8988T (cell line): Measurements from ENCODE around the gene CORO7.

ENCODE experiments used
- DNase-seq: peaks from one replicate; pipeline ENCODE4 v3.0.0; 2011

CORO7 gene

DNA sequence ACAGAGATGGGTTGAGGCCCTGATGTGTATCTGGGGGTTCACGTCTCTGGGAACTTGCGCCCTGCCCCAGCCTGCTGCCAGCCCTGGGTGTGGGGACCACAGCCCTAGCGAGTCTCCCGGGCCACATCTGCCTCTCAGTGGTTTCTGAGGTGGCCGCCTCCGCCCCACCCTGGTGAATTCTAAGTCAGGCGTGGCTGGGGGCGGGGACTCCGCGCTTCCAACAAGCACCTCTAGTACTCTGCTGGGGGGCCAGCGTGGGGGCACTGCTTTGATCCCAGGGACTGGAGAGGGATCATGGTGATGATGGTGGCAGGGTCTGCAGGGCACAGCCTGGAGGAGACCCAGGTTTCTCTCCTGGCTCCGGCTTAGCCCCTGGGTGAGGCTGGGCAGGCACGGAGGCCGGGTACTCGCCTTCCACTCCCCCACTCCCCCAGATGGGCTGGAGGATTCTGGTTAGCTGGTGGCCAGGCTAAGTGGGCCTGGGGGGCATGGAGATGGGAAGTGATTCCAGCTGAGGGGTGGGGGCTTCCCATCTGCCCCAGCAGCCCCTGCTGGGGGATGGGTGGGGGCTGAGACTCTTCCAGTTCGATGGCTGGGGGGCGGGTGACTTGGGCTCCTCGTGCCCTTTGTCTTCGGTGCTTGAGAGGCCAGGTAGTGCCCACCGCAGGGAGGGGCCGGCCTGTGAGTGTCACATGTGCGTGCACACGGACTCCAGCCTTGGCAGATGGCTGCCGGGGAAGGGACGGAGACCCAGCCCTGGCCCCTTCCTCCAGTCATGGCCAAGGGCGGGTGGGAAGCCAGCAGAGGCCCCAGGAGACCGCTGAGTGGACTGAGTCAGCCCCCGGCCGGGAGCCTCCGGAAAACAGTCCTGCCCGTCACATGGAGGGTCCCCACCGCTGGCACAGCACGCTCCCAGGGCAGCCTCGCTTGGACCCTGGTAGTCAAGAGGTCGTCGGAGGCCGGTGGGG lies 96.7 kb downstream of the CORO7 start:
- no peak for DNase-seq

DNA sequence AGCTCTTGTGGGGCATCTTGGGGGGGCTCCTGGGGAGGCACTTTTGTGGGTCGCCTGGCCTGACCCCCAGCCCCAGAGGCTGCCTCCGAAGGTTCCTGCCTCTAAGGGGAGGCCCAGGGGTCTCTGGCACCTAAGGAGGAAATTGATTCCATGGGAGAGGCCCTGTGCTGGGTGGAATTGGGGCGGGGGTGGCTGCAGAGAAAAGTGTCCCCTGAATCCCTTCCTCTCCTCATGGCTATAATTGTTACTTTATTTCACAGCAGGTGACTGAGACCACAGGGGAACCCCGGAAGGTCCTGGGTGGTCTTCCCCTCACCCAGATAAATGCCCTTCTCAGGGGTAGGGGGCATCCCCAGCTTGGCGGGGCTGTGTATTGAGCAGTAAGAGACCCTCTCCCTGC lies 97.4 kb downstream of the CORO7 start:
- no peak for DNase-seq

DNA sequence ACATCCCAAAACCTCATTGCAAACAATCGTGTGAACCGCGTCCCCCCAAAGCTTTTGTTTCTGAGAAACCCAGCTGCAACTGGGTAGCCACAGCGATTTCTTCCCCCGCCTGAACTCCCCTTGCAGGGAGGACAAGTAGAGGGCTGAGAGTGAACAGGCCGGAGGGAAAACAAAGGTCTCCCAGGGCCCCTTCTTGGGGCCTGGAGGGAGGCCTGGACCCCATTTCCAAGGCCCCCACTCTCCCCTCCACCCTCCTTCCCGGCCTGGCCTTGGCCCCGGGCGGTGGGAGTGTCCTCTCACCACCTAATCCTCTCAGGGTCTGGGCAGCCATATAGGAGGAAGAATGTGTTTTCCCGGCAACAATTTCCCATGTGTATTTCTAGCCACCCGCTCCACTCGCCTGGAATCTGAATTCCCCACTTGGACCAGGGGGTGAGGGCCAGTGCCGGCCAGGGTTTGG lies 97.9 kb downstream of the CORO7 start:
- no peak for DNase-seq

DNA sequence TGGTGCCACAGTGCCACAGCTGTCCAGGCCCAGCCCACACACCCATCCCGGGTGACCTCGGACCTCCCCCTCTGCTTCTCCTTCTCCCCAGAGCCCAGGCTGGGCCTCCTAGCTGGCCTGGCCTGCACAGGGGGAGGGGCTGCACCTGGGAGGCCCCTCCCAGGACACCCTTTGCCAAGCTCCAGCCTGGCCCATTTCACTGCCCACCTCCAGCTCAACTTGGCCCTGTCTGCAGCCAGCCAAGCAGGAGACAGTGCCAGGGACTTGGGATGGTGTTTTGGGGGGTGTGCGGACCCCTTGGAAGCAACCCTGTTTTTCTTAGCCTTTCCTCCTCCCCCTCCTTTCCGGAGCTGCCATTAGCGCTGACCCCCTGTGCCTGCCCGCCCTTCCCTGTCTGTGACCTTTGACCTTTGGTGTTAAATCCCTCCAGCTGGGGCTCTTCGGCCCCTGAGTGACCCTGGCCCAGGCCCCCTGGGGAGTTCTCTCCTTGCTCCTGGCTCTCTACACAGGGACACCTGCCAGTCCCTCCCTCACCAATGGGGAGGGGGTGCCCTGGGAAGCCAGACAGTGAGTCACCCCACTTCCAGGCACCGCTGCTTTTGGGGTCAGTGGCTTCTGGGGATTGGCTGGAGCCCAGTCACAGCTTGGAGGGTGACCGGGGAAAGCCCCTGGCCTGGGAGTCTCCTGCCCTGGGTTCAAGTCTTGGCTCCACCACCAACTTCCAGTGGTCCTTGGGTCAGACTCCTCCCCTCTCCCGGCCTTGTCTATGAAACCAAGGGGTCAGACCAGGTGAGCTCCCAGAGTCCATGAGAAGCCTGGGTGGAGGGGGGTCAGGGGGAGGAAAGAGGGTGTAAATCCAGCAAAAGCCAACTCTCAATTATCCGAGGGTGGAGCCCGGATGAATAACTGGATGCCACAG lies 98.6 kb downstream of the CORO7 start:
- no peak for DNase-seq

DNA sequence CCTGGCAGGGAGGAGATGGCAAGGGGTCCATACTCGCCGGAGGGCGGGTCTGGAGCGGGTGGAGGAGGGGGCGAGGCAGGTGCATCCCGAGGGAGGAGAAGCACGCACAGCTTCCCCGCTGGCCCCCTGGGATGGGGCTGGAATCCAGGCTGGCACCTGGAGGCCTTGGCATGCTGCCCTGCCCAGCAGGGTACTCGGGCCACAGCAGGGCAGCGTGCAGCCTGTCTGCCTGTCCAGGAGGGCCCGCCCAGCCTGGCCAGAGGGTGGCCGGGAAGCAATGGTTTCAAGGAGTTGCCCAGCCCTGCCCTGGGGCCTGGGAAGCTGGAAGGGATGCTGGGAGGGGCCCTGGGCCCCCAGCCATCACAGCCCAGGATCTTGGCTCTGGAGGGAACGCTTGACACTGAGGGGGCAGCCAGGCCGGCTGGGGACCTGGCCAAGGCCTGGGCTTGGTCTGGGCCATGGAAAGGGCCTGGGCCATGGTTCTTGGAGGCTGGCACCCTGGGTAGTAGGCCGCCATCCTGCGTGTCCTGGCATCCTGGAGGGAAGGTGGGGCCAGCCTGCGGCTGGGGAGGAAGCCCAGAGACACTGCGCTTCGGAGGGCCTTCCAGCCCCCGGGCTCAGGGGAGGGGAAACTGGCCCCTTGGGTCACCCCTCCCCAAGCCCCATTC lies 99.4 kb downstream of the CORO7 start:
- DNase-seq = no peak

DNA sequence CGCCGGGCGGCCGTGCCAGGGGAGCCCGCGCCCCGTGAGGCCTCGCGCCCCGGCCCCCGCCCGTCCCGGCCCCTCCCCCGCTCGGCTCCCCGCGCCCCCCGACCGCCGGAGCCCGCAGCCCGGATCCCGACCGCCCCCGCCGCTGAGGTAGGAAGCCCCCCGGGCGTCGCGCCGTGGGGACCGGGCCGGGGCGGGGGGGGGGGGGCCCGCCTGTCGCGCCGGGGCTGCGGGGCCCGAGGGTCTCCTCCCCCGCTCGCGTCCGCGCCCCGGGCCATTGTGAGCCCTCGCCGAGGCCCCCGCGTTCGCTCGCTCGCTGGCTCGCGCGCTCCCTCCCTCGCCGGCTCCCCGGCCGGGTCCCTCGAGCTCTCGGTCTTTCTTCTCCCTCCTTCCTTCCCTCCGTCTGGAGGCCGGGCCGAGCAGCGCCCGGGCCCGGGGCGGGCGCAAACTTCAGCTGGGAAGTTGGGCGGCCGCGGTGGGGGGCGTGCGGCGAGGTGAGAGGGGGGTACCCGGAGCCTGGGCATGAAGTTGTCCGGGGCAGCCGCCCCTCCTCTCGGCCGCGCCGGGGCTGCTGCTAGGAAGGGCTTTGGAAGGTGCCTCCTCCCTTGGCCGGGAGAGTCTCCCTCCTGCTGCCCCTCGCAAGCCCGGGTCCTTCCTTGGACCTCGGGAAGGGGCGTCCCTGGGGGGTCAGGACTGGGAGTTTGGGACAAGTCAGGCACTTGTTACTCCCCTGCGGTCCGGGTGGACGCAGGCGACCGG lies 100.1 kb downstream of the CORO7 start:
- no peak for DNase-seq

DNA sequence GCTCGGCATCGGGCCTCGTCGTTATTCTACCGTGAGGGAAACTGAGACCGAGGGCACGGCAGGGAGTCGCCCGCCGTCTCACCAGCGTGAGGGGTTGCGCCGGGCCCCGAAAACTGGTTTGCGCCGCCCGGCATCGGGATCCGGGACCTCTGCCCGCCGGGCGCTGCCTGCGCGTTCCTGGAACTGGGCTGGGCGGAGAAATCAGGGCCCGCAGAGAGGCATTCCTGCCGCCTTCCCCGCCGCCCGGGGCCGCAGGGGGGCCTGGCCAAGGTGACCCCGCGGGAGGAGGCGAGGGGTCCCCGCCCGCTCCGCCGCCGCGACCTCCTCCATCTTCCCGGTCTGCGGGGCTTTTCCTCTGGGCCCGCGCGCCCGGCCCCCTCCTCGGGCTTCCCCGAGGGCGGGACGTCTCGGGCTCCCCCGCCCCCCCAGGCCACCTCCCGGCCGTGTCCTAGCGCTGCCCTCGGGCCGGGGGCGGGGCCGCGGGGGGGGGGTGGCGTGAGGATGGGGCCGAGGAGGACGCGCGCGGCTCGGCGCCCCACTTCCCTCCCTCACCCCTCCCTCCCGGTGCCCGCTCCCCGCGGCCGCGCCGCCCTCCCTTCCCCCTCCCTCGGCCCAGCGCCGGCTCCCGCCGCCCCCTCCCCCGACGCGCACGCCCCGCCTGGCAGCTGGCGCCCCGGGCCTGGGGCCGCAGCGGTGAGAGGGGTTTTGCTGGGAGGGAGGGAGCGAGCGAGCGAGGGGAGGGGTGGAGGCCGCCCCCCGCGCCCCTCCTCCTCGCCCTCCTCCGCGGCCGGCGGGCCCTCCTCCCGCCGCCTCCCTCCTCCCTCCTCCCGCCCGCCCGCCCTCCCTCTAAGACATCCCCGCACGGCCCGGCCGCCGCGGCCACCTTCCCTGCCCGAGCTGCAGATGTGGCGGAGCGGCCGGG lies 100.9 kb downstream of the CORO7 start, which contains the start of gene GLIS2:
TSS of gene GLIS2 (plus strand) at position 882 of the 922 bp plus-strand sequence. CDS start 16,214 bp downstream, outside the sequence.
- peak; percentile 79 for DNase-seq

DNA sequence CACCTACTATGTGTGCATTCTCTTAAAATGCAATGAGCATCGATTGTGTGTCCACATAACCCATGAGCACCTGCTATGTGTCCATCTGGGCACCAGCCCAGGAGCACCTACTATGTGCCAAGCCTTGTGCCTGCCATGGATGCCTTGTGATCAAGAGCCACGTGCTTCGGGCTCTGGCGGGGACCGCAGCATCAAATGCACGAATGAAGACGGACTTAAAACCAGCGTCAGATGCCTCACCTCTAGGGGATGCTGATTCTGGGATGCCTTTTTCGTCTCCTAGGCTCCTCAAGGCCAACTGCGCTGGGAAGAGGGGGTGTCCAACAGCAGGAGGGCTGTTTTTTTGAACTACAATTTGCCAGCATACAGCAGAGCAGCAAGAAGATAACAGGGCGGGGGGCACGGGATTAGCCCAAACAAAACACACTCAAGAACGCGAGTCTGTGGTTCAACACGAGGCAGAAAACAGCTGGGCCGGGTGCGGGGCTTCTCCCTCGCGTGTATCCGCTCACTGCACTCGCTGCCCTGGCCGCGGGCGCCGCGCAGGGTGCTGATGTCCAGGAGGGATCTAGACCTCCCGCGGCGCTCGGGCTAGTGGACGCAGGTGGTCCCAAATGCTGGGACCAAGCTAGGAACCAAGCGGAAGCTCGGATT lies 101.7 kb downstream of the CORO7 start:
- no peak for DNase-seq

DNA sequence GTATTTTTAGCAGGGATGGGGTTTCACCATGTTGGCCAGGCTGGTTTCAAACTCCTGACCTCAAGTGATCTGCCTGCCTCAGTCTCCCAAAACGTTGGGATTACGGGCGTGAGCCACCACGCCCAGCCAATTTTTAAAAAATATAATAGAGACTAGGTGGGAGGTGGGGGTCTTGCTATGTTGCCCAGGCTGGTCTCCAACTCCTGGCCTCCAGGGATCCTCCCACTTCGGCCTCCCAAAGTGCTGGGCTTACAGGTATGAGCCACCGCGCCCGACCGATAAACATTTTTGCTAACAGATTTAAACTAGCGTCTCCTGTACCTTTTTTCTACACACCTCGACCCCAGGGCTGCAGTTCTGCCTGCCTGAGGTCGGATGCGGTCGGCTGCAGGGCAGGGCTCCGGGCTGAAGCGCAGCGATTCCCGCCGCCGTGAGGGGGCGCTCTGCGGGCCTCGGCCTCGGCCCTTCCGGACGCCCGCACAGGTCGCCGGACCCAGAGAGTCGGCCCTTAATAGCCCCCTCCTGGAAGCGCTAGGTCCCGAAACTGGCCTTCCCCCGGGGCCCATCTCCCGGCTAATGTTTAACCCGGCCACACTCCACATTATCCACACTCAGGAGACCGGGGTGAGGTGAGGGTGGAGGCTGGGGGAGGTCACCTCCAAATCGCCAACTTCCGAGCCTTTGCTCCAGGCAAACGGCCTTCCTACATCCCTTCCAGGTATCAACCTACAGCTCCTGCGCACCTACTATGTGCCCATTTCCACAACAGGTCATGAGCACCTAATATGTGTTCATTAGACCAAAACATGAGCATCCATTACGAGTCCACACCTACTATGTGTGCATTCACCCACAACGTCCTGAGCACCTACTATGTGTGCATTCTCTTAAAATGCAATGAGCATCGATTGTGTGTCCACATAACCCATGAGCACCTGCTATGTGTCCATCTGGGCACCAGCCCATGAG lies 102.5 kb downstream of the CORO7 start:
- DNase-seq = peak; percentile 72

DNA sequence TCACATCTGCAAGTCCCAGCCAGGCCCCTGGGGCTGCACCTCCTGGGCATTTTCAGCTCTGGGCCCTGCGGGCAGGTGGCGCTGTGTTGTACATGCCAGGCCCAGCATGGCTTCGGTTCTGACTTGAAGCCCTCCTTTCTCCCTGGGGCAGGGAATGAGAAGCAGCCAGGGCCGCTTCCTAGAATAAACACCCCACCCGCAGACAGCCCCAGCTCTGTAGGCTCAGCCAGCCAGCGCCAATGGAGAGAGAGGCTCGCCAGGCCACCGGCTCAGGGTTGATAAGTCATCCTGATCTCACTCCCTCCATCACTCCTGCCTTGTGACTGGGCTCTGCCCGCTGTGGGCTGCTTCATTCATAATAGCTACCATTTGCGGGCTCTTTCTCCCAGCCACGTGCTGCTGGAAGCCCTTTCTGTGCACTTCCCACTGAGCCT lies 106.5 kb downstream of the CORO7 start:
- peak; percentile 85 for DNase-seq

DNA sequence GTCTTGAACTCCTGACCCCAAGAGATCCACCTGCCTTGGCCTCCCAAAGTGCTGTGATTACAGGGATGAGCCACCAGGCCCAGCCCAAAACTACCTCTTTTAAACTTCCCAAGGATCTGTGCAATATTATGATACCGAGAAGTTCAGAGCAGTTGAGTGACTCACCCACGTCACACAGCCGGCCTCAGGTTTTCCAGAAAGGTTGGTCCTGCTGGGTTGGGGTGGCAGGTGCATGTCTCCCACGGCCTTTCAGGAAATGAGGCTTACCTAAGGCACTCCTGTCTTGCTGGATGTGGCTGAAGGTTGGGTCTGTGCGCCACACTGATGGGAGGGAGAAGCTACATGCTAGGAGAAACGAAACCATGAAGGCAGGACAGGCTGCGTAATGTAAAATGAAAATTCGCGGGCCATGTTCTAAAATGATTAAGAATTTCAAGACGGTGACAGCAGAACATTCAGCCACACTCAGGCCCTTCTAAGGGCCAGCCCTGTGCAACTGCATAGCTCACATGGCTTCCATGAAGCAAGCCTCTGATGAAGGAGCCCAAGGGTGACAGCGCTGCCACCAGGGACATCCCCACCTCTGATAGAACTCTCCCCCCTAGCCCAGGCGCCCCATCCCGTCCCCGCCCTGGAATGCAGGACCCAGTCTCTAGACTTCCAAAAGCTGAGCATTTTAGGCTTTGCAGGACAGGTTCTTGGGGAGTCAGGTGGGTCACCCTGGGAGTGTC lies 107.1 kb downstream of the CORO7 start:
- DNase-seq = no peak

DNA sequence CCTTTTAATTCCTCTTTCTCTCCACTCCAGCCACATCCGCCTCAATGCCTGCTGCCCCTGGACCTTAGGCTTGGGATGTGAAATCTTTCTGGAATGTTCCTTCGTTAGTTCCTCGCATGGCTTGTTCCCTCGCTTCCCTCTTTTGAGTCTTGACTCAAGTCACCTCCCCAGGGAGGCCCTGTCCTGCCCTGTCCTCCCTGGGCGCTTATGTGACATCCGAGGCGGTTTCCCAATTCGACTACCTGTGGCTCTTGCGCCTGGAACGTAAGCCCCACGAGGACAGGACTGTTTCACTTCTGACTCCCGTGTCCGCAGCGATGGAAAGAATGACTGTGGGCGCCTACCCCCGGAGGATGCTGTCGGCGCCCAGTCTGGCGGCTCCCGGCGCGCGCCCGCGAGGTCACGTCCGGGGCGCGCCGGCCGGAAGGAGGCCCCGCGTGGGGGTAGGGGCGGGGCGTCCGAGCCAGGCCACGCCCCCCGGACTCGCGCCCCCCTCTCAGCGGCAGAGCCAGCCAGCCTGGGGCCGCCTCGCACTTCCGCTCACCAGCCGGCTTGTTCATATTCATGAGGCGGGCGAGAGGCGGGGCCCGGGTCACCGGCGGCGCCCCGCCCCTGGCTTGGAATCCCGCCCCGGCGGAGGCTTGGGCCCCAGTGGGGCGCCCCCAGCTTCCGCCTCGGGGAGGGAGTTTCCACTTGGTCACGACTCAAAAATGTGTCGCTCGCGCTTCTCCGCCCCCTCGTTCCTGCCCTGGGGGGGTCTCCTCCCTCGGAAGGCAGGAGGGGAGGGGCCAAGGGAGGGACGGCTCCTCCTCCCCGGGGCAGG lies 109.0 kb downstream of the CORO7 start:
- DNase-seq = peak; percentile 83

DNA sequence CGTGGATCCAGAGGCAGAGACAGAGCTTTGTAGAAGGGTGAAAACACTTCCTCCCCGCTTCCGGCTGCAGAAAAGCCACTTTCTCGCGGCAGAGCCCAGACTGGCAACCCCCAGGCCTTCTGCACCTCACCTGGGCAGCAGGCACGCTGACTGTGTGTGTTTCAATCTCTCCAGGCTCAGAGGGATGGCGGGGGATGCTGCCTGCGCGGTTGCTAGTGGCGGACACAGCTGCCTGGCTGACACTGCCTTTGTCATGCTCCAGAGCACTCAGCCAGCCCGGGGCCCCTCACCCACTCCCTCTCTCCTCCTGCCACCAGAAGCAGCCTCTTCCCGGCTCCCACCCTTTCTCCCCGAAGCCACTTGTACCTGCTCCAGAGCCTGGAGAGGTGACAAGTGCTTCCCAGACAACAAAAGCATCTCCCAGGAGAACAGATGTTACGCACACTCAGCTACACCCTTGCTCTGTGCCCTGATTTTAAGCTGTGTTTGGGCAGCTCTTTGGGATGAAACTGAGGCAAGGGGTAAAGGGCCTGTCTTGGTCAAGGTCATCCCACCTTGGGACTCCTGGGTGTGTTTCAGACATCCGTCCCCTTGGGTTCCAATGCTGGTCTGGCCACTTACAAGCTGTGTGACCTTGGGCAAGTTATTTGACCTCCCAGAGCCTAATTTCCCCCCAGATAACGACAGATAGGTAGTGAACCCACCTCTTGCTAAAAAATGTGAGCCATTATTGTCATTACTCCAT lies 109.8 kb downstream of the CORO7 start:
- DNase-seq = no peak
